Activated CD4-positive, CD25-positive, alpha-beta regulatory T cell (primary cell): ENCODE data around the gene PSKH1.

Source experiments
- DNase-seq, 4 experiments: peaks; one replicate each; lab custom pipeline; 2025; lab: John Stamatoyannopoulos, UW

Gene PSKH1

DNA sequence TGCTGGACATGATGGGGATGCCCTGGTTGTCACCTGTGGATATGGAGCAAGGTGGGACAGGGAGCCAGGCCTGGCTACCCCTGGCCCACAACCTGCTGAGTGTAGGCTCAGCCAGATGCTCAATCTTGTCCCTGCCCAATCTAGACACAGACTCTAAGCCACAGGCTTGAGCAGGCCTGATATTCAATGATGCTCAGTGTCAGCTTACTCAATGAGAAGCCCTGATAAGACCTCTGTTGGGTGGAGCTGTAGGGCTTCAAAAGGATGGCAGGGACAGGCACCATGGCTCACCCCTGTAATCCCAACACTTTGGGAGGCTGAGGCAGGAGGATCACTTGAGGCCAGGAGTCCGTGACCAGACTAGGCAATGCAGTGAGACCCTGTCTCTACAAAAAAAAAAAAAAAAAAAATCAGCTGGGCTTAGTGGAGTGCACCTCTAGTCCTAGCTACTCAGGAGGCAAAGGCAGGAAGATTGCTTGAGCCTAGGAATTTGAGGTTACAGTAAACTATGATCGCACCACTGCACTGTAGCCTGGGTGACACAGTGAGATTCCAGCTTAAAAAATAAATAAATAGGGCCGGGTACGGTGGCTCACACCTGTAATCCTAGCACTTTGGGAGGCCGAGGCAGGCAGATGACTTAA, 47.5 kb downstream of the PSKH1 start:
- DNase-seq: no peak

DNA sequence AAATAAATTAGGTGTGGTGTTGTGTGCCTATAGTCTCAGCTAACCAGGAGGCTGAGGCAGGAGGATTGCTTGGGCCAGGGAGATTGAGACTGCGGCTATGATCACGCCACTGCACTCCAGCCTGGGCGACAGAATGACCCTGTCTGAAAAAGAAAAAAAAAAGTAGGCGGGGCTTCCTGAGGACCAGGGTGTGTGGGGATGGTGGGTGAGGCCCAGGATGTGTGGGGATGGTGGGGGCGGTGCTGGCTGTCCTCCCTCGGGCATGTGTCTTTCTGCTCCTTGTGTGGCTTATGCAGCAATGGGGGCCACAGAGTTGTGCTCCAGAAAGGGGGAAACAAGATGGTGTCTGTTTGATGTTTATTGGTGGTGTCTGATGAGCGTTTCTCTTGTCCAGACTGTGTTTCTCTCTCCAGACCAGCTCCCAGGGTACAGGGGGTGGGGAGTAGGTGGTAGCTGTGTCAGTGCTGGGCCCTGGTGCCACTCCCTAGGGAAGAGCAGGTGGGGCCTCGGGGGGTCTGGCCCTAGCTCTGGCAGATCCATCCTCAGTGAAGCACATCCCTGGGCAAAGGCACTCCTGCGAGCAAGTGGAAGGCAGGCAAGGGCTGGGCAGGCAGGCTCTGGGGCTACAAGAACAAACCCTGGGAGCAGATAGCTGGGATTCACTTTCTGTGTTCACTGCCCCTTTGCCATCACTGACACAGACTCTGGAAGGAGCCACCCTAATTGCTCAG, 48.6 kb downstream of the PSKH1 start:
- no peak for DNase-seq

- DNase-seq: peak in 1 of 4 experiments; percentile 21
These were observed 49.1 kb downstream of the PSKH1 start for GRCh38 chr16:67942200-67942509.

DNA sequence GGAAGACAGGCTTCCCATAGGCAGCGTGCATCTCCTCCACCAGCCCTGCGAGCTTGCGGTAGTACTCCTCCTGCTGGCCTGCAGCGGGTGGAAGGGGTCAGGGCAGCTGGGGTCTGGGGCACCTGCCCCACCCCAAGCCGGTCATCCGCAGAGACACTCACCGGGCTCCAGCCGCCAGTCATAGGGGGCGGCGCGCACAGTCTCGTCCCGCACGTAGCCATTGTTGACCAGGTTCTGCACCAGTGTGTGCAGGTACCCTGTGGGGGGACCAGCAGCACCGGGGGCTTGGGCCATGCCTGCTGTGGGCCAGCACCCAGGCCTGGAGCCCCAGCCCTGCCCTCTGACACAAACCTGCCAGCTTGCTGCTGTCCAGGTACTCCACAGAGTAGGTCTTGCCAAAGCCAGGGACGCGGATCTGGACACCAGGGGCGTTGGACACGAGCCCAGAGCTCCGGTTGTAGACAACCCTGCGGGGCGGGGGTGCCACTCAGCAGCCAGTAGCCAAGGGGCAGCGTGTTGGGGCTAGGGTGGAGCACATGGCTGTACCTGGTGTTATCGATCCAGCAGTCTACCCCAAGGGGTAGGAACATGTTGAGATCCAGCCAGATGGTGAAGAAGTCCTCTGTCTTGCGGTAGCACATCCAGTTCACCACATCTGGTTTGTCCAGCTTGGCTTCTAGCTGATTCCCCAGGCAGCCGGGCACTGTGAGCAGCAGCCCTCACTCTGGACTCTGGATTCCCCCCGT, 49.6 kb downstream of the PSKH1 start:
- no peak for DNase-seq

- no peak for DNase-seq
These were observed 50.2 kb downstream of the PSKH1 start for GRCh38 chr16:67943256-67943618.

DNA sequence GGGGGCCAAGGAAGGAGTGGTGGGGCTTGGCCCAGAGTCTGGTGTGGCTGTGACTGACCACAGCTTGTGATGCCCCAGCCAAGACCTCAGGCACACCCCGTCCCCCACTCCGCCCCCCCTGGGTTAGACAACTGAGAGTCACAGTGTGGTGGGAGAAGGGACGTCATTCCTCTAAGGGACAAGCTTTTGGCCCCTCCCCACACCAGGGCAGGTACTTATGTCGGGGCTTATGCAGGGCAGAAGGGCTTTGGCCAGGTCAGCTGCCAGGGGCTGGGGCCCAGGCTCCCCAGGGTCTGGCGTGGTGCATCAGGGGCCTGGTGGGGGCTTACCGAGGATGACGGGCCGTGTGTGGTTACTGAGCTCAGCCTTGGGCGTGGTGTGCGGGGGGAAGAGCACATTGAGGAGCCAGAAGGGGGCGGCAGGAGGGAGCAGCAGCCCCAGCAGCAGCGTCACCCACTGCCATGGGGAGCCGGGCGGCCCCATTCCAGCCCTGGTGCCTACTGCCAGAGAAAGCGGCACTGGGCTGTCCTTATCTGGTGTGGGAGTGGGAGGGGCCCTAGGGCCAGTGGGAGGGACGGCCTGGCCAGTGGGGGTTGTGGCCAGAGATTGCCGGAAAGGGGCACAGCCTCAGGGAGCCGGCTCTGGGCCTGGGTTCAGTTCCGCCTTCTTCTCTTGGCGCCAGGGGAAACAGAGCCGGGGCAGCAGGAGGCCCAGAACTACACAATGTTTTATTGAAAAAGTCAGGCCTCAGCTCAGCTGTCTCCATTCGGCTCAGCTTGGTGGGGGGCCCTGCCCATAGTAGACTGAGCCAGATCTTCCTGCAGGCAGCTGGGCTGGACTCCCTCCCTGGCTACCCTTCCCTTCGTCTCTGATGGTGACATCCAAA, 50.8 kb downstream of the PSKH1 start, which contains the start of gene LCAT:
LCAT (minus strand) TSS at position 502 of the 886 bp plus-strand sequence; CDS start at position 483, 19 bp downstream.
- DNase-seq: no peak

- no peak for DNase-seq
These were observed 51.8 kb downstream of the PSKH1 start for GRCh38 chr16:67944690-67945391.

DNA sequence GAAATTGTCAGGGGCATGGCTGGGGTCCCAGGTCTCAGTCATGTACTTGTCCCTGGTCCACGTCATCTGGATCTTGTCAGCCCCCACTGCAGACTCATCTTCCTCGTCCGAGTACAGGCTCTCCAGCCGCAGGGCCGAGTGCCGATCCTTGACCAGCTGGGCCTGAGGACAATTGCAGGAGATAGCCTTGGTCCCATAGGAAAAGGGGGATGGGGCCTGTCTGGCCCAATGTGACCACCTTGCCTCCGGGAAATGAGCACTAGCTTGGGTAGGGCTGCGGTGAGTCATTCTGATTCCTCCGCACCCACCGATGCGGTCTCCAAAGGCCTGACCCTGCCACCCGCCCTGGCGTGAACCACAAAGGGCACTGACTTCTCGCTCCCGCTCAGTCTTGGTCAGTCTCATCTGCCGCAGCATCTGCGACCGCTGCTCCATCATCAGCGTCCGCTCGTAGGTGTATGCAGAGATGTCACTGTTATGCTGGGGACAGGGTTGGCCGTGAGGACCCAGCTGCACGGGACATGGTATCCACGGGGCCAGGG, 52.4 kb downstream of the PSKH1 start:
- no peak for DNase-seq

- DNase-seq: no peak
These were observed 53.1 kb downstream of the PSKH1 start for GRCh38 chr16:67946128-67946569.

DNA sequence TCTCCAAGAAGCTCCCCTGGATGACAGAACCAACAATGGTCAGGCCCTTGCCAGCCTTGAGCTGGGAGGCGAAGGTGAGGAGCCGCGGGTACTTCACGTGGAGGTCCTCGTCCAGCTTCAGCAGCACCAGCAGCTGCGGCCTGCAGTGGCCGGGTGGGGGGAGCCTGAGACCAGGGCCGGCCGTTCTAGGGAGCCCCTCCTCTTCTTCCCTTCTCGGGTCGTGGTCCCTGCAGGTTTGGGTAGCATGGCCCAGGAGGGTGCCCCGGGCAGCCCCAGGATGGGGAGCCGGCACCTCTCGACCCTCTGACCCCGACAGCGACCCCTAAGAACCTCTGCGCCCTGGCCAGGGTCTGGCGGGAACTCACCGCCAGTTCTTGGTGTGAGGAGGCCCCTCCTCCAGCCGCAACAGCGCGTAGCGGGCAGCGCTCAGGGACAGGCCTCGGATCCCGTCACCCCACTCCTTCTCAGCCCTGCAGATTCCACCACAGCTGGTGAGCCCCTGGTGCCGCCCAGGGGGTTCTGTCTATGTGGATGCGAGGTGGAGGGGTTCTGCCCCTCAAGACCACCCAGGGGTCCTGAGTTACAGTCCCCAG, 54.0 kb downstream of the PSKH1 start:
- DNase-seq: no peak

DNA sequence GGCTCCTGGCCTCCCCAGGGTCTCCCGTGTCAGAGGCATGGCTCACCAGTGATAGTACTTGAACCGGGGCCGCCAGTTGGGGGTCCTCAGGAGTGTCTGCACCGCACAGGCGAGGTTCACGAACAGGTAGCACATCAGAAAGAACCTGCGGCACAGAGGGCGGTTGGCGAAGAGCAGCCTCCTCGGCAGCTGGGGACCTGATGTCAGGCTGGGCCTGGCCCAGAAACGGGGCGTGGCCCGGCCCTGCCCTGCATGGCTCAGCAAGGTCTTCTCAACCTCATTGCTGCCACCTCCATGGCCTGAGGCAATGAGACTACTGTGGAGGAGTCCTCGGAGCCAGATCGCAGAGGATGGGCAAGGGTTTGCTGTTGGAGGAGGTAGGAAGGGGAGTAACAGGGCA, 55.0 kb downstream of the PSKH1 start:
- DNase-seq: no peak

GRCh38 chr16:67949645-67950044, 56.6 kb downstream of the PSKH1 start:
- no peak for DNase-seq

DNA sequence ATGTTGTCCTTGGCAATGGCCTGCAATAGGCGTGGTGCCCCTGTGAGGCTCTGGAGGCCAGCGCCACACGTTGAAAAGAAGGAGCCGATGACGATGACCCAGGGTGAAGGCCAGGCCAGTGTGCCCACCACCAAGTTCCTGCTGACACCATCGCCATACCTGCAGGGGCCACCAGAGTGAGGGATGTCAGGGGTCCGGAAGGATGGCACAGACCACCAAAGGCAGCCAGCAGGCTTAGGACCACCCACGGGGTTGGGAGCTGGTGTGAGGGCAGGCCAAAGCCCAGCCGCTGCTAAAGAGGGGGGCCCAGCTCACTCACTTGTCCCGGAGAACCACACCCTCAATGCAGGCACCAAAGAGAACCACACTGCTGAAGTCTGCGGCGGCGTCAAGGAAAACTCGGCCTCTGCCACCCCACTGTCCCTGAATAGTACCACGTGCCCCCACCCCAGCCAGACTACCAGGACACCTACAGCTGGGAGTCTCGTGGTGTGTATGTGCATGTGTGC, 57.3 kb downstream of the PSKH1 start:
- no peak for DNase-seq

DNA sequence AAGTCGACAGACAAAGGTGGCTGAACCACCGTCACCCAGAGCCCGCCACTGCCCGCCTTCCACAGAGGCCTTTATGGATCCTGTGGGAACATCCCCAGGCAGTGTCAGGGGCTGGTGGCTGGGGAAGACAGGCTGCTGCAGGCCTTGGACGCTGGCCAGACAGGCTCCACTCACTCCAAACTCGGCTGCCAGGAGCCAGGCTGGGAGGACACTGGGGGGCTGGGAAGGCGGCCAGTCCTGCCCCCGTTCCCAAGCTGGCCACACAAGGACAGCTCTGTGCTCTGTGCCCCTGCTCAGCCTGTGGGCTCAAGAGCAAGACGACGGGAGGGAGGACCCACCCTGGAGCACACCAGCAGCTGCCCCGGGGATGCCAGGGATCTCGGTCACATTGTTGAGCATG, 58.4 kb downstream of the PSKH1 start:
- DNase-seq: no peak

DNA sequence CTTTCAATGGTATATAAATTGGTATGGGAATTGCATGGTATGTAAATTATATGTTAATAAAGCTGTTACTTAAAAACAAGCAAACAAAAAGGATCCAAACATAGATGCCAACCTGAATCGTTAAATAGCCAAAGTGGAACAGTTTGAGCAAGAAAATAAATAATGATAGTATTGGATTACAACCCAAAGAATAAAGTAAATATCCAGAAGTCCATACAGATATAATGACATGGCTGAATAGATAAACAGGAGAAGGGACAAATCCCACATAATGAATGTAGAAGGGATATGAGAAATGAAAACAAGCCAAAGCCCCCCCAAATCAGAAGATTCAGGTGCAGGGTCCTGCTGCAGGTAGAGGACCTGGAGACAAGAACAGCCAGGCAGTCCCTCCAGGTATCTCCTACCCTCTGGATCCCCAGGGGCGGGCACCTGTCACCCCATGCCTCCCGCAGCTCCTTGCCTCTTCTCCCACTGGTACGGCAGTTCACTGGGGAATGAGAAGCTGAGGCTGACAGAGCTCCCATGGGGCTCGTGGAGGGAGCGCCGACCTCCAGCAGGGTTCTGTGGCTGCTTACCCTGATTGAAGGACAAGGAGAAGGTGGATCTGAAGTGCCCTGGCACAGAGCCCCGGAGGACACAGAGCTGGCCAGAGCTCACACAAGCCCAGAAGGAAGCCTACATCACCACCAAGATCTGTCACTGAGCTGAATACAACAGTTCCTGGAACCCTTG, 60.8 kb downstream of the PSKH1 start:
- no peak for DNase-seq

DNA sequence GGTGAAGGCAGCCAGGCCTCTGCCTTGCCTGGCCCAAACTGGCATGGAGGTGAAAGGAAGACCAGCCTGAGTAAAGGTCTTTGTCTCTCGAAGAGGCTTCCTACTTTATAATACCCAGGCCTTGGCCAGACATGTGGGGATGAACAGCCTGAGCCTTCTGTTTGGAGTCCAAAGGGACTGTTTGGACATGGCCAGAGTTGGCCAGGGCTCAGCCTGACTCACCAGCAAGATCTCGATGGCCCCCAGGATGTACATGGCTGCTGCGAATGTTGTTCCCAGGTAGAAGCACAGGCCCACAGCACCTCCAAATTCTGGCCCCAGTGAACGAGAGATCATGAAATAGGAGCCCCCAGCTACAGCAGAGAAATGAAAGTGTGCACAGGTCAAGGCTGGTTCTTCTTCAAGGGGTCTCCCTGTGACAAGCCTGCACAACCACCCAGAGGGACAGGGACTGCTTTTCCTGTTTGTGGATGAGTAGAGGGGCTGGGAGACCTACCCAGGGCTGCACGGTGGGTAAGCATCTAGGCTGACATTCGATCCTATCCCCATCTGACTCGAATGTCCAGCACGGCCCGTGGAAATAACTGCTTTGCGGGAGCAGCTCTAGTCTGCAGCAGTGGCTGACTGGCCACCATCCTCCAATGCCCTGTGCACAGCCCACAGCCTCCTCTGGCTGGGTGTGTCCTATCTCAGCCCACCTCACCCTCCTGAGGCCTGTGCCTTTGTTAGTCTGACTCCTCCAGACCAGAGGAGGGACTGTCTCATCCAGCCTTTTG, 61.6 kb downstream of the PSKH1 start:
- no peak for DNase-seq

DNA sequence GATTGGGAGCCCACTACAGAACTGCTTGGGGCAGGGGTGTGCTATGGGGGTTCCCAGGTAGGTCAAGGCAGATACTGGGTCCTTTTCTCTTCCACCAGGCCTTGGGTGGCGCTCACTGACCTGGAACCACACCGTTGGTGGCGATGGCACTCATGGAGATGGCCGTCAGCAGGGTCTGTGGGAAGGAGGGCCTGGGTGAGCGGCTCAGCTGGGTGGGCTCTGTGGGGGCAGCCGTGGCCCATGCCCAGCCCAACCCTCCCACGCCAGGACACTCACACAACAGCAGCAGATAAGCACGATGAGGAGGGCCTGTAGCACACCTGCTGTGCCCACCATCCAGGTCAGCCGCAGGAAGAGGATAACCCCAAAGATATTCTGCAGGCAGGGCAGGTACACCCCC, 64.6 kb downstream of the PSKH1 start:
- no peak for DNase-seq

DNA sequence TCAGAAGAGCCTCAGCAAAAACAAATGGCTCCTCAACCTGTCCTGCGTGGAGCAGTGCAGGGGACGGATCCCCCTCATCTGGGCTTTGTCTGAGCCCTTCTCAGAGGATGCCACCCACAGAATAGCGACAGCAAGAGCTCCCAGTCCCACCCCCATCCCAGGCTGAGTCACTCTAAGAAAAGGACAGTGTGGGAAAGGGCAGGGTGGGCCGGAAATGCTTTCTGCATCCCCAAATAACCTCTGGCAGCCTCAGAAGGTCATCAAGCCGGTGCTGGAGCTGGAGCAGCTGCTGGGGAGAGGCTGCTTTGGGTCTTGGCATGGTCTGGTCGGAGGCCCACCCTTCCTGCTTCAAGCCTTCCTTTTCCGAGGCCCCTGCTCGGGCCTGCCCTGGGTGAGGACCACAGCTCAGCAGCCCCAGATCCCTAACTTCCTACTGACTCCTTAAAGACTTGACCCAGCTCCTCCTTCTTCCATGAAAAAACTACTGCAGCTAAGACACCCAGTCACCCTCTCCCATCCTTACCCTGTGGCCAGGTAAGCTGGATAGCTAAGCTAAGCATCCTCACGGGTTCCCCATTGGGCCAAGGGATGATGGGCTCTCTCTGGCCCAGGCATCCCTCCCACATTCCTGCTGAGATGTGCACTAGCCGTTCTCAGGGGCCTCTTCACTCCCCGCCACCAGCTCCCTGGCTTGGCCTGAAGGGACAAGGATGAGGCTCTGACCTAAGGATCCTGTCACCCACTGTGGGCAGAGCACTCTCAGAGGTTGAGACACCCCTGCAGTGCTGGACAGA, 66.7 kb downstream of the PSKH1 start:
- DNase-seq: no peak
